HG02981 (cell line): ENCODE measurements around the gene LIMS1.
"Not testable (repeated sequence)": the region's sequence is repeated elsewhere in the genome, so short reads cannot be mapped to it uniquely, and the experiment has no call there.

Experiments used
- ATAC-seq: cut with Tn5 transposase; IDR thresholded peaks from one replicate; pipeline ENCODE4 v1.9.1; 2021; ENCODE audit warnings: mild to moderate bottlenecking, moderate library complexity; ENCODE audit not compliant: unreplicated experiment

The LIMS1 gene, protein sequence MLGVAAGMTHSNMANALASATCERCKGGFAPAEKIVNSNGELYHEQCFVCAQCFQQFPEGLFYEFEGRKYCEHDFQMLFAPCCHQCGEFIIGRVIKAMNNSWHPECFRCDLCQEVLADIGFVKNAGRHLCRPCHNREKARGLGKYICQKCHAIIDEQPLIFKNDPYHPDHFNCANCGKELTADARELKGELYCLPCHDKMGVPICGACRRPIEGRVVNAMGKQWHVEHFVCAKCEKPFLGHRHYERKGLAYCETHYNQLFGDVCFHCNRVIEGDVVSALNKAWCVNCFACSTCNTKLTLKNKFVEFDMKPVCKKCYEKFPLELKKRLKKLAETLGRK

DNA sequence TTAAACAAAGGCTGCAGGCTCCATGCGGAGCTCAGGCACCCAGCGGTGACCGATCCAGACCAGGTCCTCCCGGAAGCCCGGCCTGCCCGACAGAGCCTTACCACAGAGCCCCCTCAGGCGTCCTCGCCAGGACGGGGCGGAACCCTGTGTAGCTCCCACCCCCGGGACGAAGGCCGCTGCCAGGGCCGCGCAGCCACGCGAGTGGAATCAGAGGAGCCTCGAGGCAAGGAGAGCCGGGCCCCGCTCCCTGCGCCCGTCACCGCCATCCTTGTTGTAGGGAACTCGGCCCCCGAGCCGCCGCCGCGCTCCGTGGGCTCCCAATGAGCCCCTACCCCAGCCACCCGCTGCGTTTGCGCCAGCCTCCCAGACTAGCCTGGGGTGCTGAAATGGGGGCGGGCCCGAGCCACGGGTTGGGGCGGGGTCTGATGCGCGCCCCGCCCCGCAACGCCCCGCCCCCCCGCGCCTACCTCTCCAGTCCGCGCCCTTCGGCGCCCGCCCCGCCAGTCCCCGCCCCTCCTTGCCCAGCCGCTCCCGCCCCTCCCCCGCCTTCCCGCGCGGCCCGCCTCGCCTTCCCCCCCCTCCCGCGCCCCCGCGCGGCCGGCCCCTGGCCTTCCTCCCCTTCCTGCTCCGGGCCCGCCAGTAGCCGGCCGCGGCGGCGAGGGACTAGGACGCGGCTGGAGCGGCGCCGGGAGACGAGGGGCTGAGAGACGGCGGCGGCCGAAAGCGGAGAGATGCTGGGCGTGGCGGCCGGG lies at the start of gene LIMS1:
Gene LIMS1 (plus strand): TSS at position 639 of the 752 bp plus-strand sequence. CDS start 93 bp downstream, at position 732.
- ATAC-seq, result peak; percentile 87

DNA sequence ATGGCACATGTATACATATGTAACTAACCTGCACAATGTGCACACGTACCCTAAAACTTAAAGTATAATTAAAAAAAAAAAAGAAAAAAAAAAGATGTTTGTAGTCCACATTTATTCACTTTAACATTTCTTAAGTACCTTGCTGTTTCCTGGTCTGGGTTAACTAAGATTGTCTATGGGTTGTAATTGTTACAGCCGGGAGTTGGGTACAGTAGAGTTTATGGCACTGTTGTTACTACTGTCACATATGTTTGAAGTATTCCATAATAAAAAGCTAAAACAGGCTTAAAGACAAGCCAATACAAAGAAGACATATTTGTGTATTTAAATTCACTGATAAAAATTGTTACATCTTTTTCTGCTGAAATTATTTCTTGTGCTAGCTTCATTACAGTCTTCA lies 49.0 kb upstream of the LIMS1 start:
- no peak for ATAC-seq

DNA sequence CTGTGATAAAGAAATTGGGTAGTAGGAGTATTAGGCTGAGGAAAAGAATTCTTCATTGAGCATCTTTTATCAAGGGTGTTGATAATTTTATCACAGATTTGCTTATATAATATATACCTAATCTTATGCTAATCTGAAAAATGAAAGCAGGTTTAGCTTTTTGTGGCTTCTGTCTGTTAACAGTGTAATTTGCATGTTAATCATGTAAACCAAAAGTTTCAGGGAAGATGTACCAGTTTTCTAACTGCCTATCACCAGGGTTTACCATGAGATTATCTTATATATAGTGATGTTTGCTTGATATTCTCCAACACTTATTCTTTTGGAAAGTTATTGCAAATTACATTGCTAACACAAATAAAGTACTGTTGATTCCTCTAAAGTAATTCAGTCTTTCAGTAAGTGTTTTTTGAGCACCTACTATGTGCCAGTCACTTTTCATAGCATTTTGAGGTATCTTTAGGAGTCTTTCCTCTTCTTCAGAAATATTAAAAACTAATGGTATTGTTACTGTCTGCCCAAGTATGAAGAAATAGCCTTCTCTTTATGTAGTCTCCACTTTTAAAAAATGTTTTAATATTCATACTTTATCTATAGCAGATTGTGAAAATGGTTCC lies 43.7 kb upstream of the LIMS1 start:
- no peak for ATAC-seq

DNA sequence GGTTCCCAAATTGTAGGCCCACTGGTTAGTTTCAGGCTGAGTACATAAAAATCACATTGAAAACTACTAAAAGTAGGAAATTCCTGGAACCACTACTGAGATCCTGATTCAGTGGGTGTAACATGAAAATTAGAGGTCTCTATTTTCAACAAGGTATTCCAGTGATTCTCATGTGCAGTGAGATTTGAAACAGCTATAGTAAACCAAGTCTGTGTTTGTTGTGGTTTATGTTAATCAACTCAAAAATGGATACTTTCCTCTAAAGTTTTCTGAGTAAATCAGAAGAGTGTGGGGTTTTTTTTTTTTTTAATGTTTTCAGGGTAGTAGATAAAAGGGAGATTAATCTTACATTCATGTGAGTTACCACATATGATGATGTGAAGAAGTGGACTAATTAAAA lies 42.4 kb upstream of the LIMS1 start:
- ATAC-seq, result no peak

DNA sequence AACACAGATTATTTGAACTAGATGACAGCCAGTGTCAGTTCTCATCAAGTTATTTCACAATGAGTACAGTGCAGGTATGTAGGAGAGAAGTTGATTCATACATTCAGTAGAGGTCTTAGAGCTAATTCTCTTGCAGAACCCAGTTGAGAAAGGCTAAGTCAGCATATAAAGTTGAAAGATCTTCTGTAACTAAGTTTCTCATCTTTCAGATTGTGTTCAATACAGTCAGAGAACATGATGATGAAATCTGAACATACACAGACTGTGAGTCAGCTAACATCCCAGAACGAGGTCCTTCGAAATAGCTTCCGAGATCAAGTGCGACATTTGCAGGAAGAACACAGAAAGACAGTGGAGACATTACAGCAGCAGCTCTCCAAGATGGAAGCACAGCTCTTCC lies 41.9 kb upstream of the LIMS1 start:
- ATAC-seq, result no peak

DNA sequence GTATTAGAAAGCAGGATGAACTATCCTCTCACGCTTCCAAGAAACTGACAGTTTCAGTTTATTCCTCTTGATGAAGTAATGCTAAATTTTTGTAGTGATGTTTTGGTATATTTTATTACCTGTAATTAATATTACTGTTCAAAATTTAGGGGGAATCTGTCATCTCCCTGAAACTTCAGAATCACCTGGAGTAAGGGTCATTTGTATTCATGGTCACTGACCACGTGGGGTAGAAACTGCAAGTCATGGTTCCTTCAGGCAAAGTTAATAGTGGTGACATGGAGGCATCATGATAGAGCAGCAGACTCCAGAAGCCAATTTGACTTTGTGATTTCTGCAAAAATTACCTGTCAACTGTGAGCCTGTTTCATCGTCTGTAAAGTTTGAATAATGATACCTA lies 38.1 kb upstream of the LIMS1 start:
- ATAC-seq, result not testable (repeated sequence)

DNA sequence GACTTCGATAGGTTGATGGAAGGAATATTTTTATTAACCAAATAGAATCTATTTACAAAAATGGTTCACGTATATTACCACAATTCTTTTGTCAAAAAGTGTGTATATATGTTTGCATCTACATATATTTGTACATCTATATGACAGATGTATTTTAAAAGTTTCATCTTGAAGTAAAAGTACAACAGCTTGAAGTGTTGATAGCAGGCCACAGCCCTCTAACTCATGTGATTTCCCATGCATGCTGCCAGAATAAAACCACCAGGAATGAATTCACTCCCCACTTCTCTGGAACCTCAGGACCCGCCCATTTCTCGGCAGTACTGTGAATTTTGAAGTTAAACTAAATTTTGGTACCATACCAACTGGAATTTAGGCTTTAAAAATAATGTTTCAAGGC lies 26.6 kb upstream of the LIMS1 start:
- ATAC-seq, result not testable (repeated sequence)

DNA sequence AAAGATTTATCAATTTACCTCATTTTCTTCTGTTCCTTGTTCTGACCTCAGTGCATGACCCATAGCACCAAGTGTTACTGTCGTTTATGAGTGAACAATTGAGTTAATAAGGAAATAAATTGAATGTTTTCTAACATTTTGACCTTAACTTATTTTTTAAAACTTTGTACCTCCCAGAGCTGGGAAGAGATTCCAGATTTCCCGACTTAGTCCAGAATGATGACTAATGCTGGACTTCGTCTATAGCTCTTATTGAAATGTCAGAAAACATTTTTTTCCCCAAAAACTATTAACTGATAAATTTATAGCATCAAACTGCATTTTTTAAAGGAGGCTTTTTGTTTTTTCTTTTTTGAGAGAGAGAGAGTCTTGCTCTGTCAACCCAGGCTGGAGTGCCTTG lies 21.8 kb upstream of the LIMS1 start:
- not testable (repeated sequence) for ATAC-seq

DNA sequence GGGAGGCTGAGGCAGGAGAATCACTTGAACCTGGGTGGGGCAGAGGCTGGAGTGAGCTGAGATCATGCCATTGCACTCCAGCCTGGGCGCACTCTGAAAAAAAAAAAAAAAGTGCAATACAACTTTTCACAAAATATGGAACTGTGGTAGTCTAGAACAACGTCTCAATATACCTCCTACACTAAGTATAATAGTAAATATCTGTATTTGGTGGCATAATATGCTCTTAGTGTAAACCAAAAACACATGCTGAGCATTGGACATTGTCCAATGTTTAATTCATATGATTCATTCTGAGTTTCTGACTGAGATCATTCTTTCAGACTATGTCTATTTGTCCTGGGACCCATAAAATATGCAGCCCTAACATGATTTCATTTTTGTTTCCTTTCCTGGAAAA lies 19.8 kb upstream of the LIMS1 start:
- not testable (repeated sequence) for ATAC-seq

DNA sequence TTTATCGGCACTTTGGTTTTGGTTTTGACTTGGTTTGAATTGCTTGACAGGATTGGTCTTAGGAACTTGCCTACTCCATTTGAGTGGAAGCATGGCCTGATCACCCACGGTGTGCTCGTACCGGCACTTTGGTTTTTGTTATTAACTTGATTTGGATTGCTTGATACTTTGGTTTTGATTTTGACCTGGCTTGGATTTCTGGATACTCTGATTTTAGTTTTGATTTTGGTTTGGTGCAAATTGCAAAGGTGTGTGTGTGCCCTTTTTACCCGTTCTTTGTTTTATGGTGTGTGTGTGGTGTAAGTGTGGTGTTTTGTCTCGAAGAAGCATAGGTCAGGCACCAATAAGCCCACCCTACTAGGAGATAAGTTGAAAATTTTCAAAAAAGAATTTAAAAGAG lies 9.6 kb upstream of the LIMS1 start:
- ATAC-seq, result not testable (repeated sequence)

DNA sequence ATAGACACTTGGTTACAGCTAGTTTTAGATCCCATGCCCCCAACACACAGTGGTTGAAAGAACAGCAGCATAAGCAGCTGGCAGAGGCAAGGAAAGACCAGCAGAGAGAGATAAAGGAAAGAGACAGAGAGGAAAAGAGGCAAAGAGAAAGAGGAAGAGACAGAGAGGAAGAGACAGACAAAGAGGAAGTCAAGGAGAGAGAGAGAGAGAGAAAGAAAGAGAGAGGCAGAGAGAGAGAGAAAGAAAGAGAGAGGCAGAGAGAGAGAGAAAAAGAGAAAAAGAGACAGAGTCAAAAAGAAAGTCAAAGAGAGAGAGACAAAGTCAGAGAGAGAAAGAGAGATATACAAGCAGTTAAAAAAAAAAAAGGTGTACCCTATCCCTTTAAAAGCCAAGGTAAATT lies 9.0 kb upstream of the LIMS1 start:
- ATAC-seq, result not testable (repeated sequence)

DNA sequence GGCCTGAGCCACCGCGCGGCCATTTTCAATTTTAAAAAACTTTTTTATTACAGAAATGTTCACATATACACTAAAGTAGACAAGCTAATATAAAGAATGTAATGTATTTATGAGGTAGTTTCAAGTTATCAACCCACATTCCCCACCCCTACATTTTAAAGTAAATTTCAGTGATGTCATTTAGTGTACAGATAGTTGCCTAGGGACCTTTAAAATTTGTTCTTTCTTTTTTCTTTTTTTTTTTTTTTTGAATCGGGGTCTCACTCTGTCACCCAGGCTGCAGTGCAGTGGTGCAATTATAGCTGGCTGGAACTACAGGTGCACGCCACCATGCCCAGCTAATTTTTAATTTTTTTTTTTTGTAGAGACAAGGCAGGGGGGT lies 2.6 kb upstream of the LIMS1 start:
- no peak for ATAC-seq

DNA sequence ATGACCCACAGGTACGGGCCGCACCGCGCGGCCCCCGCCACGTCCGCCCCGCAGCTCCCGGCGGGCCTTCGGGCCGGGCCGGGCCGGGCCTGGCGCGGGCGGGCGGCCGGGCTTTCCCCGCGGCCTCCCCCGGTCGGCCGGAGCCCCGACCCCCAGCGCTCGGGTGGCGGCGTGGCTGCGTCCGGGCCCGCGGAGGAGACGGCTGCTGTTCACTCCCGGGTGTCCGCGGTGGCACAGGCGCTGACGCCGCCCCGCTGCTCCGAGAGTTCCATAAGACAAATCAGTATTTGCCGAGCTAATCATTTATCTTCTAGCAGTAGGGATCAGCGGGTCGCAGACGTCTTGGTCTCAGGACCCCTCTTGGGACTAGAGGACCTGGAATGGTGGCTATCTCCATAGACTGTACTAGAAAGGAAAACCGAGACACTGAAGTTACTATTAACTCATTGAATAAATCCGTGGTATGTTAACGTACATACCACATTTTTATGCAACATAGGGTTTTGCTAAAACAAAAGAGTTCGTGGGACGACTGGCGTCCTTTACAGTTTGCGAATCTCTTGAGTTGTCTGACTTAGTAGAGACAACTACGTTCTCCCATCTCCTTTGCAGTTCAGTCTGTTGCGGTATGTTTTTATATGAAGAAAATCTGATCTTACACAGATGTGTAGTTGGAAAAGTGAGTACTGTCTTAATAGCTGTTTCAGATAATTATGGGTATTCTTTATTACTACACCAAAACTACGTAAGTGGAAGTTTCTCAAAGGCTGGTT lies 500 bp downstream of the LIMS1 start:
- peak; percentile 32 for ATAC-seq

DNA sequence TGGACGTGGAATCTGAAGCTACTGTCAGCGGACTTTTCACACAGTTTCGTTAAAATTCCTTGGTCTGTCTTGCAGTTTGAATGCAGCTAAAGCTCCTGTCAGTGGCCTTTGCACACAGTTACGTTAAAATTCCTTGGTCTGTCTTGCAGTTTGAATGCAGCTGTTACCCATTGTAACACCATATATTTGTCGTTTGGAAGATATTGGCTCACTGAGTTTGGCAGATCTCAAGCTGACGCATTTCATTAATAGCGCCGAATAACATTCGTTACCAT lies 1.0 kb downstream of the LIMS1 start:
- no peak for ATAC-seq

DNA sequence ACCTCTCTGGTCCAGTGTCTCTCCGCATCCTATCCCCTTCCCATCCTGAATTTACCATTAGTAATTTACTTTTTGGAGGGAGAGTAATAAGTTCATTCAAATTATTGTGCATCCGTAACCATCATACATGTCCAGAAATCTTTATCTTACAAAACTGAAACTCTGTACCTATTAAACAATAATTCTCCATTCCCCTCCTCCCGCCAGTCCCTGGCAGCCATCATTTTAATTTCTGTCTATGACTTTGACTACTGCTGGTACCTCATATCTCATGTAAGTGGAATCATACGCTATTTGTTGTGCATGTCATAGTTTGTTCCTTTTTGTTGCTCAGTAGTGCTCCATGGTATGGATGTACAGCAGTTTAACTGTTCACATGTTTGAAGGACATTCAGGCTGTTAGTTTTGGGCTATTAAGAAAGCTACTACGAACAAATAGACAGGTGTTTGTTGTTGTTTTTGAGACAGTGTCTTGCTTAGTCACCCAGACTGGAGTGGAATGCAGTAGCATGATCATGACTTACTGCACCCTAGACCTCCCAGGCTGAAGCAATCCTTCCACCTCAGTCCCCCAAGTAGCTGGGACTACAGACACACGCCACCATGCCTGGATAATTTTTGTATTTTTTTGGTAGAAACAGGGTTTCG lies 2.0 kb downstream of the LIMS1 start:
- no peak for ATAC-seq

DNA sequence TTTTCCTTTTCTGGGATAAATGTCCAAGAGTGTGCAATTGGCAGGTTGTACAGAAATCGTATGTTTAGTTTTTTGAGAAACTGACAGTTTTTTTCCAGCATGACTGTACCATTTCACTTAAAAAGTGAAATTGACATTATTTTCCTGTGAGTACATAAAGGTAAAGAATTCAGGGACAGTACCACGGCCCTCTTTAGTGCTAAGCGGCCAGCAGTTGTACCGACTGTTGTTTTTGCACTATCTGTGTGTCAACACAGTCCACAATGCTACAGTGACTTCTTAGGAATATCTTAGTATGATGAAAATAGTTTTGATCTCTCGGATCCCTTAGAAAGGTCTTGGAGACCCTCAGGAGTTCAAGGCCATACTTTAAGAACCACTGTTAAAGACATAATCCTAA lies 2.6 kb downstream of the LIMS1 start:
- ATAC-seq, result no peak

DNA sequence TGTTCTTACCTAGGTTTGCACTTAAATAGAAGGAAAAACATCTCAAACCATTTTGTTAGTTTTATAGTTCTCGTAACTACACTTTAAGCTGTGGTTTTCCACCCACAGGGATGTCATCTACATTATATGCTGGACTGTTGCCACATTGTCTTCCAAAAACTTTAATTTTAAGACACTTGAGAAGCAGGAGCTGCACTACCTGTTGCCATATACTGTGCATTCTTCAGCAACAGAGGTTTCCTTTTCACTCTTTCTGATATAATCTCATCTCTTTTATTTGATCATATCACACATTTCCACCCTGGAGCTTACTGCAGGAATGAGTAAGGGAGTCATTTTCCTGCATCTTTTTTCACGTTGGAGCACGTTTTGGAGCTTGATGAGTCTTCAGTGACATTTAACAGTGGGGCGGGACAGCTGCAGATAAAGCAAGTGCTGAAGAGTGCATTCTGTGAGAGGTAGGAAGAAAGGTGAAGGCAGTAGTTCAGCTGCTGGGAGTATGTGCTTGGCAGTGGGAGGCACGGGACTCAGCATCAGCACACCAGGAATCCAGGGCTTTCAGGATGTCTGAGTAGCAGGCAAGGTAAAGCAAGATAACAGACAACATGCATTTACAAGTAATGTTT lies 3.8 kb downstream of the LIMS1 start:
- ATAC-seq, result no peak

DNA sequence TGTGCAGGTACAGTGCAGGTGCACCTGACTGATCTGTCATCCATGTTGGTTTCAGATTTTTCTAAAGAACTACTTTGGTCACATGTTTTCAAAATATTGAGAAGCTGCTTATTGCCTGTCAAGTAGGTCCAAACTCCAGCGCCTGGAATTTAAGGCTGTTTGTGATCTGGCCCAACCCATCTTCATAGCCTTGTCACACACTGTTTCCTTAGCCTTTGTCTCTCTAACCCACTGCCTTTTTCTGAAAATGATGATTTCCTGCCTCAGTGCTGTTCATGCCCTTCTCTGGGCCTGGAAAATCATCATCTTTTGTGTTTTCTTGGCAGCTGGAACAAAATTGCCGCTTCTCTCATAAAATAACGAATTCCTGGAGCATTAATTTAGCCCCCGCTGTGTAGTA lies 7.2 kb downstream of the LIMS1 start:
- no peak for ATAC-seq

DNA sequence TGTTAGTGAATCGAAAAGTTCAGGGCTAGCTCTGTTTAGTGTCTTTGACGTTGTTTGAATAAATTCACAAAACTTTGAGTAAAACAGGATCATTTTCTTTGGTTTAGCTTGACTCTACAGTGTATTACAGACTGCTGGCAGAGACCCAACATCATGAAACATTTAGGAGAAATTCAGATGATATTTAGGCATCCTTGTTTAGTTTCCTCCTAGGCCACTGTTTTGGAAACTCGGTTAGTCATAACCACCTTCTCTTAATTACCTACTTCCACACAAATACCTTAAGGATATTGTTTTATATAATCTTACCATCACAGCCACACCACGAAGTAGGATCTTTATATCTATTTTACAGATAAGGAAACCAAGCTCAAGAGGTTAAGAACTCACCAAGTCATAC lies 7.8 kb downstream of the LIMS1 start:
- no peak for ATAC-seq

DNA sequence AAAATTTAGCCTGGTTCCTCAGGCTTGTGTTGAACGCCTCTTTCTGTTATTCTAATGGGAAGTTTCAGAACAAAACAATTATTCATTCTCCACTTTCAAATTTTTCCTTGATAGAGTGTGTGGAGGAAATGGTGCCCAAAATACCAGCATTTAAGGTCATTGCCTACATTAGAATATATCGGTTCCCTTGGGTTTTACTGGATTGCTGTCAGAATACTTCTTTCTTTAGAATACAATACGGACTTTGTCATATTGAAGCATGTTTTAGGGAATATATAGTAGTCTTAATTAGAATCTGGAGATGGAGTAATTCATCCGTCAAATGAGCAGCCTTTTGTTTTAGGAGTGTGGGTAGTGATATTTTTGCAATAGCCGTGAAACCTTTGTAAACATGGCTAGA lies 13.3 kb downstream of the LIMS1 start:
- ATAC-seq, result no peak
